ENCODE data around the gene OSBPL2. TPM values are rescaled to one million over a fixed set of nuclear protein-coding genes. Genes with fewer than 3 reads are reported as not detected.
A peak's percentile ranks its signal among the peaks of the same experiment; 100 is the strongest.

The OSBPL2 gene
- total RNA-seq, 4 donors from 2014 or later: 36.6 to 57.3 (median 46.7) TPM

- WGBS, 2 donors (ENCODE audit: low coverage in 1 of 2): 84 to 95% methylated on average over 4 to 5 of the region's 6 CpGs
- Histone ChIP-seq H3K4me3 (no peak overlapping the region), H3K27ac (no peak overlapping the region), H3K9me3 (no peaks in the 10 kb centered on the region), H3K27me3 (no peaks in the 10 kb centered on the region), H3K4me1 (no peaks in the 10 kb centered on the region), H3K36me3 (peaks cover 0 to 98% of the 10 kb centered on the region in 2 donors)
- no peak for ATAC-seq
- TF ChIP-seq POLR2AphosphoS5 (IDR thresholded peaks at IDR 0.05) (no peak), EP300 (IDR thresholded peaks at IDR 0.05) (no peak), CTCF (IDR thresholded peaks at IDR 0.05) (no peak), POLR2A (IDR thresholded peaks at IDR 0.05) (no peak)
Observed at GRCh38 chr20:62284448-62284847, 46.1 kb downstream of the OSBPL2 start.

GRCh38 chr20:62285151-62285550 is 46.8 kb downstream of the OSBPL2 start:
- Histone ChIP-seq H3K9me3 (no peaks in the 10 kb centered on the region), H3K4me1 (no peaks in the 10 kb centered on the region), H3K4me3 (no peak overlapping the region), H3K27ac (peak overlapping the region in 2 of 4 donors; percentile 26 to 43), H3K36me3 (peaks cover 0 to 98% of the 10 kb centered on the region in 2 donors), H3K27me3 (no peaks in the 10 kb centered on the region)
- TF ChIP-seq POLR2AphosphoS5 (IDR thresholded peaks at IDR 0.05) (no peak), CTCF (IDR thresholded peaks at IDR 0.05) (no peak), EP300 (IDR thresholded peaks at IDR 0.05) (no peak), POLR2A (IDR thresholded peaks at IDR 0.05) (no peak)
- 67 to 87% methylated on average over 4 to 6 of the region's 6 CpGs for WGBS, 2 donors (ENCODE audit: low coverage in 1 of 2)
- no peak for ATAC-seq

GRCh38 chr20:62285722-62286121 is 47.4 kb downstream of the OSBPL2 start:
- ATAC-seq: peak; percentile 66
- Histone ChIP-seq H3K36me3 (peaks cover 0 to 98% of the 10 kb centered on the region in 2 donors), H3K27ac (peak overlapping the region in 2 of 4 donors; percentile 26 to 43), H3K4me1 (no peaks in the 10 kb centered on the region), H3K4me3 (no peak overlapping the region), H3K27me3 (no peaks in the 10 kb centered on the region), H3K9me3 (no peaks in the 10 kb centered on the region)
- 43 to 72% methylated on average over 3 to 7 of the region's 23 CpGs for WGBS, 2 donors (ENCODE audit: low coverage in 1 of 2)
- TF ChIP-seq CTCF (IDR thresholded peaks at IDR 0.05): no peak
- no peak for TF ChIP-seq EP300 (IDR thresholded peaks at IDR 0.05)
- TF ChIP-seq POLR2A (IDR thresholded peaks at IDR 0.05): no peak
- peak; percentile 78 for TF ChIP-seq POLR2AphosphoS5 (IDR thresholded peaks at IDR 0.05)

- no peaks in the 10 kb centered on the region for H3K4me1 ChIP-seq
- no peaks in the 10 kb centered on the region for H3K27me3 ChIP-seq
- ATAC-seq: no peak
- H3K4me3 ChIP-seq: no peak overlapping the region
- H3K9me3 ChIP-seq: no peaks in the 10 kb centered on the region
- 69 to 84% methylated on average over 4 to 14 of the region's 25 CpGs for WGBS, 2 donors (ENCODE audit: low coverage in 1 of 2)
- TF ChIP-seq EP300 (IDR thresholded peaks at IDR 0.05) (no peak), POLR2AphosphoS5 (IDR thresholded peaks at IDR 0.05) (no peak), CTCF (IDR thresholded peaks at IDR 0.05) (no peak), POLR2A (IDR thresholded peaks at IDR 0.05) (no peak)
- H3K27ac ChIP-seq: peak overlapping the region in 2 of 4 donors; percentile 32 to 41
- peaks cover 0 to 98% of the 10 kb centered on the region in 2 donors for H3K36me3 ChIP-seq
Observed at GRCh38 chr20:62286493-62287064, 48.3 kb downstream of the OSBPL2 start.

- no peaks in the 10 kb centered on the region for H3K27me3 ChIP-seq
- H3K27ac ChIP-seq: no peak overlapping the region
- H3K9me3 ChIP-seq: no peaks in the 10 kb centered on the region
- H3K36me3 ChIP-seq: peaks cover 0 to 98% of the 10 kb centered on the region in 2 donors
- ATAC-seq: no peak
- H3K4me3 ChIP-seq: no peak overlapping the region
- 81 to 84% methylated on average over 6 of the region's 6 CpGs for WGBS, 2 donors (ENCODE audit: low coverage in 1 of 2)
- no peak for TF ChIP-seq CTCF (IDR thresholded peaks at IDR 0.05)
- no peak for TF ChIP-seq POLR2A (IDR thresholded peaks at IDR 0.05)
- no peaks in the 10 kb centered on the region for H3K4me1 ChIP-seq
Observed at GRCh38 chr20:62287129-62287528, 48.8 kb downstream of the OSBPL2 start.
